ENCODE data around the gene PPP1R12A.

DNA sequence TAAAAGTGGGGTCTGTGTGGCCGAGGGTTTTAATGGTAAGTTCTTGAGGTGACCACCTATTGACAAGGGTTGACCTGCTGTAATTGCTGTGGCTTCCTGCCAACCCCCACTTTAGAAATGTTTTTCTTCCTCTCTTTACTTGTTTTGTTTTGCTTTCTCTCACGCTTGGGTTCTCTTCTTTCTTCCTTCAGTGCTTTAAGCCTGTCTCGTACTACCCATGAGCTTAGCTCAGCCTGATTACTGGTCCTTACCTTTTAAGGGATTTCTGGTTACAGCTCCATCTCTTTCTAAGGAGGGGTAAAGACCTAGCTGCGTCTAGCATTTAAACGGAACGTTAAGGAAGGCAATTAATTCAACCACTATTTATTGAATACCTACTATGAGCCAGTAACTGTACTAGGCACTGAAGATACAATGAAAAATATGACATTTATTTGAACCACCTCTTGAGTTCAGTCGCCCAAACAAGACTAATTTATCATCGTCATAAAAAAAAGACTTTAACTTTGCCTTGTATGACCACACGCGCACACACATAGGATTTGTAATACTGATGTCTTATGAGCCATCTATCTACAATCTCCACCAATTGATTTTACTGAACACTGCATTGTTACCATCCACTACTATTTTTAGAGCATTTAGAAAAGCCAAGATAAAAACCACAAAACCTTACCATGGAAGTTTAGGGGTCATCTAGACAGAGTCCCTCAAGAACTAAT lies 888 bp upstream of the PPP1R12A start:
- TF ChIP-seq EZH2phosphoT487 (IDR thresholded peaks at IDR 0.05; ENCODE audit: low read depth) (no peak), CTCF (IDR thresholded peaks at IDR 0.05; ENCODE audit: low read depth, low read length) (no peak)
